SJCRH30 (cell line): ENCODE results near the gene C6orf163. TPM values are rescaled to one million over a fixed set of nuclear protein-coding genes. Genes with fewer than 3 reads are reported as not detected.
A peak's percentile ranks its signal among the peaks of the same experiment; 100 is the strongest.
"Not testable (repeated sequence)": the region's sequence is repeated elsewhere in the genome, so short reads cannot be mapped to it uniquely, and the experiment has no call there.

Experiments used
- DNase-seq, 2 experiments: peaks; one replicate each; pipeline ENCODE4 v3.0.0-alpha.2; 2015 to 2020
- H3K27ac ChIP-seq: fragments of 250-450 bp; sonication (Bioruptor Pico); 2 replicates; pipeline ENCODE4 v1.5.1; 2020; ENCODE audit warnings: mild to moderate bottlenecking, moderate library complexity
- H3K27me3 ChIP-seq: fragments of 250-450 bp; sonication (Bioruptor Pico); 2 replicates; pipeline ENCODE4 v1.5.1; 2020; ENCODE audit warnings: mild to moderate bottlenecking, moderate library complexity
- H3K36me3 ChIP-seq: fragments of 250-450 bp; sonication (Bioruptor Pico); 2 replicates; pipeline ENCODE4 v1.5.1; 2020; ENCODE audit warnings: mild to moderate bottlenecking, moderate library complexity
- H3K4me1 ChIP-seq: fragments of 250-450 bp; sonication (Bioruptor Pico); 2 replicates; pipeline ENCODE4 v1.5.1; 2020; ENCODE audit warnings: mild to moderate bottlenecking, moderate library complexity
- H3K4me3 ChIP-seq: fragments of 250-450 bp; sonication (Bioruptor Pico); 2 replicates; pipeline ENCODE4 v1.5.1; 2020; ENCODE audit warnings: mild to moderate bottlenecking, moderate library complexity
- H3K9me3 ChIP-seq: fragments of 250-450 bp; sonication (Bioruptor Pico); replicated peaks from 2 replicates; pipeline ENCODE4 v1.5.1; 2020; ENCODE audit warnings: mild to moderate bottlenecking, moderate library complexity
- total RNA-seq: library from RNA; depleted of rRNA; stranded (reverse); fragments of >200 nt; shearing (Covaris generic); gene quantifications from 2 replicates; pipeline ENCODE4 v1.2.3, GENCODE V29; 2014; rRNA removed

The C6orf163 gene
- total RNA-seq, result 0.79 and 2.2 TPM in 2 replicates

- no peak for DNase-seq
- no peaks in the 10 kb centered on the region for H3K36me3 ChIP-seq
- H3K9me3 ChIP-seq, result no peaks in the 10 kb centered on the region; the same call in 1 of the 2 replicates
- no peak within 1 kb of the TSS for H3K4me3 ChIP-seq
- no peaks in the 10 kb centered on the region for H3K27me3 ChIP-seq
- H3K4me1 ChIP-seq, result peaks cover 6% of the 10 kb centered on the region; the same call in 1 of the 2 replicates
- H3K27ac ChIP-seq, result no peak within 1 kb of the TSS
Observed at GRCh38 chr6:87344731-87345130, at the start of gene C6orf163. C6orf163 (plus strand) TSS chr6:87344813; CDS start chr6:87345100, 287 bp downstream.

- no peaks in the 10 kb centered on the region; the same call in 1 of the 2 replicates for H3K27me3 ChIP-seq
- no peaks in the 10 kb centered on the region for H3K4me1 ChIP-seq
- H3K9me3 ChIP-seq, result no peaks in the 10 kb centered on the region
- H3K4me3 ChIP-seq, result no peak overlapping the region
- H3K27ac ChIP-seq, result no peak overlapping the region
- no peaks in the 10 kb centered on the region for H3K36me3 ChIP-seq
- no peak for DNase-seq
Observed at GRCh38 chr6:87297119-87297518, 47.5 kb upstream of the C6orf163 start.

- H3K27me3 ChIP-seq, H3K4me1 ChIP-seq, H3K36me3 ChIP-seq, H3K9me3 ChIP-seq, DNase-seq, H3K4me3 ChIP-seq, H3K27ac ChIP-seq: not testable (repeated sequence)
Observed at GRCh38 chr6:87301277-87301676, 43.3 kb upstream of the C6orf163 start.

DNA sequence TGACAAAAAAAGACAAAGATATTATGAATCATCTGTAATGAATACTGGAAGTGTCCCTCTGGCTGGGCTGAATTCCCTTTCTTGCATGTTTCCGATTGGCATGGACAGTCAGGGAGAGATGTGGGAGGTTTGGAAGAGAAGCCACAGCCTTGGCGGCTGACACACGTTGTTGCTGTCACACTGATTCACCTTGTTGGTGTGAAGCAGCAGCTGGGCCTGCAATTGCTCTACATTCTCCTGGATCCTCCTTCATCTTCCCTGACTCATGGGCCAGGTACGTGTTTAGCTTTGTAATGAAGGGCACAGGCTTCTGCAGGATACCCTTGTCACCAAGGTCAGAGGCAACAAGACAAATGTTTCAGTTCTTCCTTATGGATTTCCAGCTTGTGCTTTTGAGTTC is 35.6 kb upstream of the C6orf163 start:
- DNase-seq, result no peak
- Histone ChIP-seq H3K27me3 (peaks cover 4% of the 10 kb centered on the region; the same call in 1 of the 2 replicates), H3K9me3 (no peaks in the 10 kb centered on the region), H3K4me3 (no peak overlapping the region), H3K27ac (no peak overlapping the region), H3K36me3 (no peaks in the 10 kb centered on the region), H3K4me1 (no peaks in the 10 kb centered on the region)

GRCh38 chr6:87312860-87313259 is 31.8 kb upstream of the C6orf163 start:
- DNase-seq, result no peak
- Histone ChIP-seq H3K27me3 (peaks cover 4% of the 10 kb centered on the region; the same call in 1 of the 2 replicates), H3K4me3 (no peak overlapping the region), H3K36me3 (no peaks in the 10 kb centered on the region), H3K27ac (no peak overlapping the region), H3K4me1 (no peaks in the 10 kb centered on the region), H3K9me3 (no peaks in the 10 kb centered on the region)

- Histone ChIP-seq H3K9me3 (no peaks in the 10 kb centered on the region), H3K4me1 (no peaks in the 10 kb centered on the region), H3K4me3 (no peak overlapping the region), H3K36me3 (no peaks in the 10 kb centered on the region), H3K27me3 (peaks cover 4% of the 10 kb centered on the region; the same call in 1 of the 2 replicates), H3K27ac (no peak overlapping the region)
- no peak for DNase-seq
Observed at GRCh38 chr6:87315071-87315470, 29.5 kb upstream of the C6orf163 start.

DNA sequence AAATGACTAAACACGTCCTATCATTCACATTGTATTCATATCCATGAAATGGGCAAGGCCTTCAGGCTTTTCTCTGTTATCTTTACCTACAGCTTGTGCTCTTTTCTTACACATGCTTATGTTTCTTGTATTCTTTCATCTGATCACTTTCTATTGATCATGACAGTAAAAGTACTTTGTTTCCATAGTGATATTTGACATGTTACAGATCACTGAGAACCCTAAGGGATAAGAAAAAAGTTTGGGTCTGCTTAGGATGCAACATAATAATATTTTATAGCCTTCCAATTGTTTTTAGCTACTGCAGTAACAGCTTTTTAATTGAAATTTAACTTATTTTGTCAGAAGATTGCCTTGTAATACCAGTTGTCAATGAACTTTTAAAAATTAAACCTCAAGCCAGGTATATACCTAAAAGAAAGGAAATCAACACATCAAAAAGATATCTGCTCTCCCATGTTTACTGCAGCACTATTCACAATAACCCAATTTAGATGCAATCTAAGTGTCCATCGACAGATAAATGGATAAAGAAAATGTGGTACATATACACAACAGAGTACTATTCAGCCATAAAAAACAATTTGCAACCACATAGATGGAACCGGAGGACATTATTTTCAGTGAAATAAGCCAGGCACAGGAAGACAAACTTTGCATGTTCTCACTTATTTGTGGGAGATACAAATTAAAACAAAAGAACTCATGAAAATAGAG is 25.2 kb upstream of the C6orf163 start:
- Histone ChIP-seq H3K36me3 (no peaks in the 10 kb centered on the region), H3K27me3 (no peaks in the 10 kb centered on the region), H3K4me1 (no peaks in the 10 kb centered on the region), H3K27ac (no peak overlapping the region), H3K4me3 (no peak overlapping the region), H3K9me3 (no peaks in the 10 kb centered on the region)
- DNase-seq, result no peak

GRCh38 chr6:87322304-87323212 is 22.1 kb upstream of the C6orf163 start, which contains the start of gene SMIM8:
SMIM8 (plus strand) TSS chr6:87322588; CDS start chr6:87337032, 14,444 bp downstream.
- H3K36me3 ChIP-seq, result no peaks in the 10 kb centered on the region

DNA sequence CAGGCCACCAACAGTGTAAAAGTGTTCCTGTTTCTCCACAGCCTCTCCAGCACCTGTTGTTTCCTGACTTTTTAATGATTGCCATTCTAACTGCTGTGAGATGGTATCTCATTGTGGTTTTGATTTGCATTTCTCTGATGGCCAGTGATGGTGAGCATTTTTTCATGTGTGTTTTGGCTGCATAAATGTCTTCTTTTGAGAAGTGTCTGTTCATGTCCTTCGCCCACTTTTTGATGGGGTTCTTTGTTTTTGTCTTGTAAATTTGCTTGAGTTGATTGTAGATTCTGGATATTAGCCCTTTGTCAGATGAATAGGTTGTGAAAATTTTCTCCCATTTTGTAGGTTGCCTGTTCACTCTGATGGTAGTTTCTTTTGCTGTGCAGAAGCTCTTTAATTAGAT is 20.7 kb upstream of the C6orf163 start:
- not testable (repeated sequence) for H3K36me3 ChIP-seq, H3K4me3 ChIP-seq, DNase-seq, H3K27ac ChIP-seq, H3K9me3 ChIP-seq, H3K4me1 ChIP-seq, H3K27me3 ChIP-seq

More at GRCh38 chr6:87322304-87323212, 22.1 kb upstream of the C6orf163 start, which contains the start of gene SMIM8:
- Histone ChIP-seq H3K27ac (peak within 1 kb of the TSS; percentile 42), H3K9me3 (no peaks in the 10 kb centered on the region), H3K4me1 (no peaks in the 10 kb centered on the region), H3K27me3 (no peaks in the 10 kb centered on the region), H3K4me3 (peak within 1 kb of the TSS; percentile 77)
- peak; percentile 85 to 87 for DNase-seq

- Histone ChIP-seq H3K27me3 (no peaks in the 10 kb centered on the region), H3K4me3 (no peak overlapping the region), H3K4me1 (no peaks in the 10 kb centered on the region), H3K27ac (no peak overlapping the region), H3K9me3 (no peaks in the 10 kb centered on the region), H3K36me3 (no peaks in the 10 kb centered on the region)
- DNase-seq, result no peak
Observed at GRCh38 chr6:87330961-87331360, 13.7 kb upstream of the C6orf163 start.

- Histone ChIP-seq H3K27me3 (no peaks in the 10 kb centered on the region), H3K4me1 (no peaks in the 10 kb centered on the region), H3K27ac (no peak overlapping the region), H3K9me3 (no peaks in the 10 kb centered on the region), H3K4me3 (no peak overlapping the region), H3K36me3 (no peaks in the 10 kb centered on the region)
- no peak for DNase-seq
Observed at GRCh38 chr6:87333033-87333432, 11.6 kb upstream of the C6orf163 start.

DNA sequence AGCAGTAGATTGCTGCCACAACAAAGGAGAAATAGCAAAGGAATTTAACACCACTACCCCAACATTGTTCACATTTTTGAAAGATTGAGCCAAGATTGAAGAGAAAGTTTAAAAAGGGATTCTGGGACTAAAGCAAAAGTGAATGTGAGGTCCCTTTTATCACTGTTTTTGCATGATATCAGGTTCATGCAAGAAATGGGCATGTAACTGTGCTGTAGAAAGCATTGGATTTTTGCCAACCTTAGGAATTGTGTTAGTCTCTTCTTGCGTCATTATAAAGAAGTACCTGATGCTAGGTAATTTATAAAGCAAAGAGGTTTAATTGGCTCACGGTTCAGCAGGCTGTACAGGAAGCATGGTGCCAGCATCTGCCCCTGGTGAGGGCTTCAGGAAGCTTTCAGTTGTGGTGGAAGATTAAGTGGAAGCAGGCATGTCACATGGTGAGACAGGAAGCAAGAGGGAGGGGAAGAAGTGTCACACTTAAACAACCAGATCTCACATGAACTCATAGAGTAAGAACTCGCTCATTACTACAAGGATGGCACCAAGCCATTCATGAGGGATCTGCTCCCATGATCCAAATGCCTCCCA is 10.9 kb upstream of the C6orf163 start:
- Histone ChIP-seq H3K4me3 (no peak overlapping the region), H3K4me1 (no peaks in the 10 kb centered on the region), H3K27ac (no peak overlapping the region), H3K27me3 (no peaks in the 10 kb centered on the region), H3K36me3 (no peaks in the 10 kb centered on the region), H3K9me3 (no peaks in the 10 kb centered on the region)
- no peak for DNase-seq

DNA sequence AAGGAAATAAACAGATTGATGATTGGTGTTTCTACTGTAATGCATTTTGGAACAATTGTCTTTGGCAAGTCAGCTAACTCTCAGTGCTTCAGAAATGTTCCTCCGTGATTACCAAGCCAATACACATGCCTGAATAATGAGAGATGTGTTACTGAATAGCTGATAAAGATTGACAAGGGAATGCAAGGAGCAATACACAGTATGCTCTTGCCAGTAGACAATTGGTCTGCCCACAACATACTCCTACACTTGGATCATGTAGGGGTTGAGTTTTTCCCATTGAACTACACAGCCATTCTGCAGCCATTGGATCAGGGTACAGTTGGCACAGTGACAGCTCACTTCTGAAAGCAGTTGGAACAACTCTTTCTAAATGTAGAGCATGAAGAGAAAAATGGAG is 9.9 kb upstream of the C6orf163 start:
- H3K4me3 ChIP-seq, result no peak overlapping the region
- H3K9me3 ChIP-seq, result no peaks in the 10 kb centered on the region
- H3K27me3 ChIP-seq, result no peaks in the 10 kb centered on the region
- no peaks in the 10 kb centered on the region for H3K4me1 ChIP-seq
- H3K27ac ChIP-seq, result no peak overlapping the region
- no peaks in the 10 kb centered on the region for H3K36me3 ChIP-seq
- no peak for DNase-seq

DNA sequence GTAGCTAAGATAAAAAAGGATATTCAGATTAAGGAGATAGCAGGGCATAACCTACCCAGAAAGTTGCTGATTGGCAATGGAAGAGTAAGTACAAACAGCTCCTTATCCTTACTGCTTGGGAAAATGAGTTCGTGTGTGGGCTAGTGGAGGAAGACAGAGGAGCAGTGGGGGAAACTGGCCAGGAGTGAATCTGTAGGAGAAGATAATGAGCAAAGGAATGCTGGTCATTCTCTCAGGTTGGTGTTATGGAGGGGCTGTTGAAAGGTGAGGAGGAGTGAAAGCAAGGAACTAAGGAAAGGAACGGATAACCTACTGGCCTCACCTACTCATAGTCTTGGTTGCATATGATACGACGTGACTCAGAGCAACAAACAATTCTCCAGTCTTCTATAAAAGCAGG is 8.2 kb upstream of the C6orf163 start:
- no peaks in the 10 kb centered on the region for H3K27me3 ChIP-seq
- no peak for DNase-seq
- H3K4me1 ChIP-seq, result peaks cover 6% of the 10 kb centered on the region; the same call in 1 of the 2 replicates
- no peaks in the 10 kb centered on the region for H3K9me3 ChIP-seq
- H3K4me3 ChIP-seq, result no peak overlapping the region
- H3K27ac ChIP-seq, result no peak overlapping the region
- H3K36me3 ChIP-seq, result no peaks in the 10 kb centered on the region

DNA sequence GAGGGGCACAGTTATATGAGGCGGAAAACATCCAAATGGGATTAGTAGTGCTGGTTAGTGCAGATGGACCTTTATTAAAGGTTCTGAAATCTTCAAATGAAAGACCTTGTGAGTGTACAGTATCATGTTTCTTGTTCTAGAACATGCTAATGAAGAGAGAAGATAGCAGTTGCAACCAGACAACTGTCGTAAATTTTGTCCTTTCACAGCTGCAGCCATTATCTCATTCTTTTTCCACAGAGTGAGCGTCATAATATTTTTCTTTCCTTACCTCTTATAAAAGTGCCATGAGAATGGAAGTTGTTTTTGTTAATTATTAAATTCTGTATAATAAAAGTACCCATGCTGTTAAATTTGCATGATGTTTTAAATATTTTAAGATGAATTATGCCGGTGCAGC is 4.4 kb upstream of the C6orf163 start:
- peaks cover 6% of the 10 kb centered on the region; the same call in 1 of the 2 replicates for H3K4me1 ChIP-seq
- no peaks in the 10 kb centered on the region for H3K36me3 ChIP-seq
- no peak overlapping the region for H3K4me3 ChIP-seq
- H3K27ac ChIP-seq, result no peak overlapping the region
- H3K9me3 ChIP-seq, result no peaks in the 10 kb centered on the region
- no peaks in the 10 kb centered on the region for H3K27me3 ChIP-seq
- peak in 1 of 2 experiments; percentile 17 for DNase-seq
